K562 (cell line): ENCODE data around the gene KRTCAP2. TPM values are rescaled to one million over a fixed set of nuclear protein-coding genes. Genes with fewer than 3 reads are reported as not detected.
"Not testable (repeated sequence)": the region's sequence is repeated elsewhere in the genome, so short reads cannot be mapped to it uniquely, and the experiment has no call there.

Source experiments
- GTF3C2 ChIP-seq: IDR thresholded peaks from 3 replicates; pipeline ENCODE4 v1.6.1; 2011; ENCODE audit warnings: borderline replicate concordance, mild to moderate bottlenecking, moderate library complexity; ENCODE audit not compliant: insufficient read length; ENCODE audit errors: extremely low read depth
- ZBTB11 ChIP-seq, 3 experiments: fragments of 200-800 bp in 1 of 3; fragments of 250-450 bp in 1 of 3; fragments of 450-650 bp in 1 of 3; sonication (Bioruptor Pico) in 1 of 3; sonication (Bioruptor generic) in 1 of 3; formaldehyde crosslinking in 1 of 3; IDR thresholded peaks; 2 replicates each; pipeline versions ENCODE4 v1.6.1 to v1.8.0; 2016 to 2022; ENCODE audit warnings: mild to moderate bottlenecking in 2 of 3, missing genetic modification characterization in 2 of 3, missing compliant biosample characterization in 1 of 3, moderate library complexity in 1 of 3
- ZNF511 ChIP-seq: sonication (generic); formaldehyde crosslinking; IDR thresholded peaks from 2 replicates; pipeline ENCODE4 v1.8.0; 2022; ENCODE audit warnings: mild to moderate bottlenecking, missing genetic modification reagents
- ZNF740 ChIP-seq, 3 experiments: fragments of 200-800 bp in 1 of 3; sonication (Bioruptor generic) in 1 of 3; sonication (generic) in 1 of 3; formaldehyde crosslinking in 1 of 3; IDR thresholded peaks; 2 replicates each; pipeline versions ENCODE4 v1.6.1 to v1.8.0; 2016 to 2022; ENCODE audit warnings: mild to moderate bottlenecking in 2 of 3, missing compliant biosample characterization in 2 of 3, missing genetic modification characterization in 2 of 3, missing genetic modification reagents in 1 of 3
- polyA plus RNA-seq, 8 experiments: library from polyadenylated mRNA; depleted of rRNA in 4 of 8; stranded (reverse) in 5 of 8; unstranded in 3 of 8; fragments of >200 nt; fragmentation: Nextera tagmentation in 2 of 8; fragmentation: Illumina TruSeq in 1 of 8; extraction: Ambion mirVana in 2 of 8; extraction: Trizol in 1 of 8; gene quantifications; 2 replicates each; pipeline versions ENCODE4 v1.2.1 to v1.2.3, GENCODE V29; 2011 to 2014; ENCODE audit warnings: inconsistent platforms in 1 of 8, missing spikeins in 1 of 8
- total RNA-seq, 7 experiments: library from RNA; depleted of rRNA in 6 of 7; stranded (reverse); fragments of >200 nt in 6 of 7; fragmentation: Illumina TruSeq in 2 of 7; extraction: Trizol in 2 of 7; gene quantifications; 2 replicates each; pipeline versions ENCODE4 v1.2.1 to v1.2.3, GENCODE V29; 2011 to 2021; ENCODE audit warnings: low replicate concordance in 1 of 7

KRTCAP2 gene
- total and polyA plus RNA-seq, 9 of the 15 experiments (the other 6 are each of a cell fraction or from before 2014, with no cell fraction given): 126 to 436 (median 244) TPM

- TF ChIP-seq GTF3C2: peak; percentile 28
- not testable (repeated sequence) for TF ChIP-seq ZNF740 (CRISPR knock-in tag; IDR thresholded peaks at IDR 0.05)
- TF ChIP-seq ZNF740 (tag; IDR thresholded peaks at IDR 0.05): 0 out of 4 replicates have a peak, but pooled peaks of 1 of the 2 experiments have one; percentile 7
- TF ChIP-seq ZNF511: peak; percentile 2; the same call in 1 of the 2 replicates
- TF ChIP-seq ZBTB11 (CRISPR knock-in tag; IDR thresholded peaks at IDR 0.05): peak in 1 of 3 experiments; percentile 8; a peak in 1 of 6 replicates
- TF ChIP-seq, all 486 proteins: peak for 16; not testable (repeated sequence) for 470
Measured at GRCh38 chr1:155193991-155194240, 20.8 kb upstream of the KRTCAP2 start (continued).
